ENCODE measurements around the gene SPSB1. TPM values are rescaled to one million over a fixed set of nuclear protein-coding genes. Genes with fewer than 3 reads are reported as not detected.
A peak's percentile ranks its signal among the peaks of the same experiment; 100 is the strongest.
"Not testable (repeated sequence)": the region's sequence is repeated elsewhere in the genome, so short reads cannot be mapped to it uniquely, and the experiment has no call there.

The SPSB1 gene
- total RNA-seq, 1 donor, result 1.6 TPM

DNA sequence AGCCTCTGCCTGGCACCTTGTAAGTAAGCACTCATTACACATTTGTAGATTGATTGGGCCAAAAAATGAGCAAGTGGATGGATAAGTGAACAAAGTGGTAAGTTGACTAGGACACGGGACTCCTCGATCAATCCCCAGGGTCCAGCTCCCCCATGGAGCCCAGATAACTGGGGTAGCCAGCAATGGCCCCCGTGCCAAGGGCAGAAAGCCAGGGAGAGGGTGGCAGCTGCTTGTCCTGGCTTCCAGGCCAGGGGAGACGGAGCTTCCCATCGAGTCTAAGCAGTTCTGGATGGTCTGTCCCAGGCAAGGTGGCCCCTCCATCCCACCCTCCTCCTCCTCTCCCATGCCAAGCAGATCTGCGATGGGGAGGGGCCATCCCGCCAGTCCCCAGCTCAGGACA is 91.4 kb downstream of the SPSB1 start:
- DNase-seq (ENCODE audit: low read depth in 2 of 3, low spot score in 2 of 3), result no peak

- DNase-seq (ENCODE audit: low read depth in 2 of 3, low spot score in 2 of 3), result no peak
These were observed 92.1 kb downstream of the SPSB1 start for GRCh38 chr1:9384751-9385245.

GRCh38 chr1:9385392-9385791 is 92.7 kb downstream of the SPSB1 start:
- DNase-seq (ENCODE audit: low read depth in 2 of 3, low spot score in 2 of 3), result not testable (repeated sequence)

GRCh38 chr1:9385801-9386573 is 93.3 kb downstream of the SPSB1 start:
- no peak for DNase-seq (ENCODE audit: low read depth in 2 of 3, low spot score in 2 of 3)

DNA sequence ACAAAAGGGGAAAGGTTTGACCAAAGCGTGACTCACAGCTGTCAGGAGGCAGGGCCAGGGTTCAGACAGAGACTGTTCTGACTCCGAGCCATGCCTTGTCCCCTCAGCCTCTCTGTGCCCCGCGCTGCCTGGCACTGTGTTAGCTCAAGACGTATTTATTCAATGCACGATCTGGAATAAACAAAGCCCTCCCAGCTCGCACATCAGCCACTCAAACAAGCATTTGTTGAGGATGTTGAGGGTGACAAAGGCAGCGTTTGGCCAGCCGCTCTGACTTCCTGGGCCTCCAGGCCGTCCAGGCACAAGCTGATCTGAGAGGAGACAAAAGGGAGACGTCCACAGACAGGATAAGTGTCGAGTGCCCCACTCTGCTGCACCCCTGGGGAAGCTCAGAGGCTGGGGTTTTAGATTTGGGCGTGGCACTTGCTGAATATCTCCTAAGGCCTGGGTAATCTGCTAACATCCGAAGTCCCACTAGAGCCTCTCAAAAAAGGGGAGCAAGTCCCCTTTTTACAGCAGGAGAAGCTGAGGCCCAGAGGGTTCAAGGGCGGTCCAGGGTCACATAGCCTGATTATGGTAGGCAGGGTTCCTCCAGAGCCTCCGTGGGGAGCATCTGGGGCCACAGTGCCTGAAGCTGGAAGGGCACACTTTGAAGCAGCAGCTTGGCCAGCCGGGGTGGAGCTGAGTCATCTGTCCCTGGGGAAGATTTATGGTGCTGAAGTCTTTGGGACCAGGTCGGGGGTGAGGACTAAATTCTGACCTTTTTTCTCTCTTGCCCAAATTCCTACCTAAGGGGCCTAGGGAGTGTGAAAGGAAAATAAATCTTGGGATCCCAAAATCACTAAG is 95.9 kb downstream of the SPSB1 start:
- DNase-seq (ENCODE audit: low read depth in 2 of 3, low spot score in 2 of 3), result no peak

DNA sequence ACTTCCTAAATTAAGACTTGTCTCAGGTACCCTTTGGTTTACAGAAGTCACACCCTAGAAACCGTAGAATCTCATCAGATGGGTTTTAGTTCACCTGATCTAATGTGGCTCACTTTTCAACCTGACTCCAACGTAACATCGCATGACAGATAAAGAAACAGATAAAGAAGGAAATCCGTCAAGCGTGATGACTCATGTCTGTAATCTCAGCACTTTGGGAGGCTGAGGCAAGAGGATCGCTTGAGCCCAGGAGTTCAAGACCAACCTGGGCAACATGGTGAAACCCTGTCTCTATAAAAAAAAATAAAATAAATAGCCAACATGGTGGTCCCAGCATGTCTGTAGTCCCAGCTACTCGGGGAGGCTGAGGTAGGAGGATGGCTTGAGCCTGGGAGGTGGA is 97.3 kb downstream of the SPSB1 start:
- no peak for DNase-seq (ENCODE audit: low read depth in 2 of 3, low spot score in 2 of 3)

DNA sequence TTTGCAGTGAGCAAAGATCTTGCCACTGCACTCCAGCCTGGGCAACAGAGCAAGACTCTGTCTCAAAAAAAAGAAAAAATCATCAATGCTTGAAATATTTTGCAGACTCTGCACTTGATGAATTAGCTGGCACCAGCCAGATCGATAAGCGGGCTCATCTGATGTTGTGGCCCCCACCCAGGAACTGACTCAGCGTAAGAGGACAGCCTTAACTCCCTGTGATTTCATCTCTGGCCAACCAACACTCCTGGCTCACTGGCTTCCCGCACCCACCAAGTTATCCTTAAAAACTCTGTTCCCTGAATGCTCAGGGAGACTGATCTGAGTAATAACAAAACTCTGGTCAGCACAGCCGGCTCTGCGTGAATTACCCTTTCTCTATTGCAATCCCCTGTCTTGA is 98.9 kb downstream of the SPSB1 start:
- DNase-seq (ENCODE audit: low read depth in 2 of 3, low spot score in 2 of 3), result no peak

DNA sequence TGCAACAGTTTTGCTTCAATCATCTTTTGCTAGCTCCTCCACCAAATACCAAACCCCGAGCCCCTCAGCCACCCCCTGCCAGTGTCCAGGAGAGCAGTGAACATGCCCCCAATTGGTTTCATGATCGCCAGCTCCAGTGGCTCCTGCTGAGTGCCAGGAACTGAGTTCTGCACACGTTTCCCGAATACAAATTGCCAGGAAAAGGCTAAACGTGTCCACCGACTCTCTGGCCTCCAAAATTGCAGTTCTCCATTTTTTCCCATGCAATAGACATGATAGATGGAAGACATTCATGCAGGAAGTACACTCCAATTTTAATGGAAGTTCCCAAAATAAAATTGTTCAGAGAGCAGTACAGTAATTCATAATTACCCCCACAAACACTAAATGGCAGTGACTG is 101.3 kb downstream of the SPSB1 start:
- DNase-seq (ENCODE audit: low read depth in 2 of 3, low spot score in 2 of 3), result no peak

DNA sequence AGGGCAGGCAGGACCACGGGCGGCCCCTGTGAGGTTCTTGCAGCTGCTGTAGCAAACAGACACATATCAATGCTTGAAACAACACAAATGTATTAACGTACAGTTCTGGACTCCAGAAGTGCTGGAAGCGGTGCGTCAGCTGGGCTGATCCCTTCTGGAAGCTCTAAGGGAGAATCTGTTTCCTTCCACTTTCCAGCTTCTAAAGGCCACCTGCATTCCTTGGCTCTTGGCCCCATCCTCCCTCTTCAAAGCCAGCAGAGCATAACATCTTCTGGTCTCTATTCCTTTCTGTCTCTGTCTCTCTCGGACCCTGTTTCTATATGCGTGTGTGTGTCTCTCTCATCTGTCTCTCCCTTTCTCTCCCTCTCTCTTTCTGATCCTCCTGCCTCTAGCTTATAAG is 102.3 kb downstream of the SPSB1 start:
- DNase-seq (ENCODE audit: low read depth in 2 of 3, low spot score in 2 of 3), result no peak

DNA sequence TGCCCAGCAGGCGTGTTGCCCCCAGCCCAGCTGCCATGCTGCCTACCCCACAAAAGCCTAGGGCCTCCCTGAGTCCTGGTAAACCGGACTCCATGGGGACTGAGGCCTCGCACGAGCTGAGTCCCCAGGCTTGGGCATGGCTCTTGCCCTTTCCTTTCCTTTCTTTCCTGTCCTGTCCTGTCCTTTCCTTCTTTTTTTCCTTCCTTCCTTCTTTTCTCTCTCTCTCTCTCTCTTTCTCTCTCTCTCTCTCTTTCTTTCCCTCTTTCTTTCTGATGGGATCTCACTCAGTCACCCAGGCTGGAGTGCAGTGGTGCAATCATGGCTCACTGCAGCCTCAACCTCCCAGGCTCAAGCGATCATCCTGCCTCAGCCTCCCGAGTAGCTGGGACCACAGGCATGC is 104.4 kb downstream of the SPSB1 start:
- DNase-seq (ENCODE audit: low read depth in 2 of 3, low spot score in 2 of 3), result no peak

GRCh38 chr1:9397997-9398526 is 105.4 kb downstream of the SPSB1 start:
- DNase-seq (ENCODE audit: low read depth in 2 of 3, low spot score in 2 of 3), result peak in 1 of 3 donors; percentile 63

- peak in 2 of 3 donors; percentile 59 to 80 for DNase-seq (ENCODE audit: low read depth in 2 of 3, low spot score in 2 of 3)
These were observed 107.1 kb downstream of the SPSB1 start for GRCh38 chr1:9399510-9400424.

DNA sequence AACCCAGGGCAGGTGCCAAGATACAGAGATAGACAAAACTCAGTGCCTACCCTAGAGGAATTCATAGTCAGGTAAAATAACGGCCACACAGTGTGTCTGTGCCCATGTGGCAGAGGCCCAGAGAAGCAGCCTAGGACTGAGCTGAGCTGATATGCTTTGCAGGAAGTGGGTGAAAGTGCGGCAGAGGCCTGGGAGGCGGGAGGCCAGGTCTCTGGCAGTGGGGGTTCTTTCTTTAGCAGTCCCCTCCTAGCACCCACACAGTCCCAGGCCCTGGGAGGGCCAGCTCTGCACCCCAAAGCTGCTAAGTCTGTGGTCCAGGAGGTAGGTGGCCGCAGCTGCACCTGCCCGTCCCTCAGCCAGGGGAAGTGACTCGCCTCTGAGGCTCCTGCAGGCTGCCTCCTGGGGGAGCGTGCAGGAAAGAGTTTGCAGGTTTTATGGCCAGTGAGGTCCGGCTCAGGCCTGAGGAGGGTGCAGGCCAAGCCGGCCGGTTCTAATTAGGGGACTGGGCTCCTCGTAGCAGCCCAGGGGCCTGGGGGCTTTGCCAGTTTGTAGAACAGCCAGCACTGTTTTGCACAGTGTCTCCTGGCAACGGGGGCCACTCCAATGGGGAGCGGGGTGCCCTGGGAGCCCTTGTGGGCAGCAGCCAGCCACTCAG is 107.9 kb downstream of the SPSB1 start:
- DNase-seq (ENCODE audit: low read depth in 2 of 3, low spot score in 2 of 3), result peak in 2 of 3 donors; percentile 49 to 65

GRCh38 chr1:9401080-9401453 is 108.4 kb downstream of the SPSB1 start:
- no peak for DNase-seq (ENCODE audit: low read depth in 2 of 3, low spot score in 2 of 3)

GRCh38 chr1:9402256-9402616 is 109.5 kb downstream of the SPSB1 start:
- no peak for DNase-seq (ENCODE audit: low read depth in 2 of 3, low spot score in 2 of 3)

DNA sequence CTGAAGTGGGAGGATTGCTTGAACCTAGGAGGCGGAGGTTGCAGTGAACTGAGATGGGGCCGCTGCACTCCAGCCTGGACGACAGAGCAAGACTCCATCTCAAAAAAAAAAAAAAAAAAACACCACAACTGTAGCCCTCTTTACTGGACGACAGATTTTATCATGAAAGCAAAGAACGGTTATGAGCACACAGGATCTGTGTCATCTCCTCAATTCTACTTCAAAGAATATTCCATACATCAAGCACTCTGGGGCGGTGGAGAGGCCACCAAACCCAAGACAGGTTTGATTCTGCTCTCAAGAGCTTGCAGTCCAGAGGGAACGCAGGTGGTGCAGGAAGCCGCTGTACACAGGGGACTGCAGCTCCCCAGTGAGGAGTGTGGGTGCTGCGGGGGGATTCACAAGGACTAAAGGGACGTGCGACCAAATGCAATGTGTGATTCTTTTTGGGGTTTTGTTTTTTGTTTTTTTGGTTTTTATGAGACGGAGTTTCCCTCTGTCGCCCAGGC is 110.1 kb downstream of the SPSB1 start:
- DNase-seq (ENCODE audit: low read depth in 2 of 3, low spot score in 2 of 3), result no peak

DNA sequence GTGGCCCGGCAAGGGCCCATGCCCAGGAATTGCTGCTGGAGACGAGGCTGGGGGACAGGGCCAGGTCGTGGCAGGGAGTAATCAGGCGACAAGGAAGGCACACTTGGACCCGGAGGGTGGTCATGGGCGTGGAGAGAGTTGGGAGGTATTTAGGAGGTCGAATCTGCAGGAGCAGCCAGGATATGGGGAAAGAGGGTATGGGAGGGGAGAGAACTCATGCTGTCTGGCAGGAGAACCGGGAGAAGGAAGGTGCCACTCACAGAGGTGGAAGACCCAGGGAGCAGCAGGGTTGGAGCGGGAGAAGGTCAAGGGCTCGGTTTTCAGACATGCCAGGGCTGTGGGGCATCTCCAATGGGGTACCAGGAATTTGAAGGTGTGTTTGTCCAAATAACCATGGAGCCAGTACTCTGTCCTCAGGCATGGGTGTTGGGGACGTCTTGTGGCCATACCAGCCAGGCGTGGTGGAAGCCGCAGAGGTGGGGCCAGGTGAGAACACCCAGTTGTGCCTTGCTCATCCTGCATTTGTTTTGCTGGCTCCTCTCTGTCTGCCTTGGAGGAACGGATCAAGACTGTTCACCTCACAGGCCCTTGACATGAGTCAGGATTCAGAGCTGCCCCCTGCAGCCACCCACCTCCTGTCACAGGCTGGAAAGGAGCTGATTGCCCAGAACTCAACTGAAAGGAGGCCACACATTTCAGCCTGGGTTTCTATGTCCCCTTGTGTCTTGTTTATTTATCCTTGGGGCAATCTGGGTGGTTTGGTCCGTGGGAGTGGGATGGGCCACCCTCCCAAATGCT is 111.6 kb downstream of the SPSB1 start:
- no peak for DNase-seq (ENCODE audit: low read depth in 2 of 3, low spot score in 2 of 3)

DNA sequence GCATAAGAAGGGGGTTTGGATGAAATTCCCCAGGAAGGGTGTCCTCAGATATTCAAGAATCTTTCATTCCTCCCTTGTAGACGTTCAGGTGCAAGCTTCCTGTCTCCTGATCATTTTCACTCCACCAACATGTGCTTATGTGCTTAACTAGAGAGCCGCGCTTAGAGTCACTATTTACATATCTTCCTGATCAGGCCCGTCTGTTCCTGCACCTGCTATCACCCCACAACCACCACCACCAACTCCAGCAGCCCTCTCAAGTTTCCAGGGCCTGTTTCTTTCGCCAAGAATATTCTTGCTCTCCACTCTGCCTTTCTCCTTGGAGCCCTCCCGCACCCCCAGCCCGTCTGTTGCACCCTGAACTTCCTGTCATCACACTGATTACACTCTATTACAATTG is 113.4 kb downstream of the SPSB1 start:
- peak in 1 of 3 donors; percentile 27 for DNase-seq (ENCODE audit: low read depth in 2 of 3, low spot score in 2 of 3)

- DNase-seq (ENCODE audit: low read depth in 2 of 3, low spot score in 2 of 3), result peak in 2 of 3 donors; percentile 81 to 95
These were observed 118.1 kb downstream of the SPSB1 start for GRCh38 chr1:9410737-9411297.
